ENCODE results near the gene HS6ST3.

HS6ST3 gene

GRCh38 chr13:96203471-96203870, 113.6 kb downstream of the HS6ST3 start:
- no peak for DNase-seq

- DNase-seq, result no peak
Observed at GRCh38 chr13:96214824-96215445, 125.0 kb downstream of the HS6ST3 start.

- DNase-seq, result no peak
Observed at GRCh38 chr13:96216543-96216942, 126.6 kb downstream of the HS6ST3 start.

- no peak for DNase-seq
Observed at GRCh38 chr13:96218475-96218874, 128.6 kb downstream of the HS6ST3 start.

- no peak for DNase-seq
Observed at GRCh38 chr13:96221471-96221870, 131.6 kb downstream of the HS6ST3 start.

GRCh38 chr13:96223231-96223630, 133.3 kb downstream of the HS6ST3 start:
- no peak for DNase-seq

GRCh38 chr13:96229356-96229755, 139.4 kb downstream of the HS6ST3 start:
- no peak for DNase-seq

- DNase-seq, result no peak
Observed at GRCh38 chr13:96238241-96238640, 148.3 kb downstream of the HS6ST3 start.

GRCh38 chr13:96238861-96239260, 149.0 kb downstream of the HS6ST3 start:
- no peak for DNase-seq

- DNase-seq, result no peak
Observed at GRCh38 chr13:96243376-96243775, 153.5 kb downstream of the HS6ST3 start.

- no peak for DNase-seq
Observed at GRCh38 chr13:96248103-96248502, 158.2 kb downstream of the HS6ST3 start.

- no peak for DNase-seq
Observed at GRCh38 chr13:96248996-96249395, 159.1 kb downstream of the HS6ST3 start.

GRCh38 chr13:96252903-96253302, 163.0 kb downstream of the HS6ST3 start:
- DNase-seq, result no peak

- DNase-seq, result no peak
Observed at GRCh38 chr13:96273196-96273595, 183.3 kb downstream of the HS6ST3 start.

- no peak for DNase-seq
Observed at GRCh38 chr13:96274046-96274445, 184.1 kb downstream of the HS6ST3 start.

- DNase-seq, result no peak
Observed at GRCh38 chr13:96279904-96280303, 190.0 kb downstream of the HS6ST3 start.

GRCh38 chr13:96284971-96285370, 195.1 kb downstream of the HS6ST3 start:
- DNase-seq, result no peak

GRCh38 chr13:96285729-96286128, 195.8 kb downstream of the HS6ST3 start:
- no peak for DNase-seq

GRCh38 chr13:96294930-96295881, 205.3 kb downstream of the HS6ST3 start:
- DNase-seq, result no peak

- DNase-seq, result no peak
Observed at GRCh38 chr13:96297360-96297759, 207.5 kb downstream of the HS6ST3 start.

GRCh38 chr13:96299235-96299634, 209.3 kb downstream of the HS6ST3 start:
- no peak for DNase-seq

- DNase-seq, result no peak
Observed at GRCh38 chr13:96308568-96308967, 218.7 kb downstream of the HS6ST3 start.

GRCh38 chr13:96314974-96315373, 225.1 kb downstream of the HS6ST3 start:
- no peak for DNase-seq

GRCh38 chr13:96338030-96338429, 248.1 kb downstream of the HS6ST3 start:
- no peak for DNase-seq
